ENCODE measurements around the gene GLB1L2.

DNA sequence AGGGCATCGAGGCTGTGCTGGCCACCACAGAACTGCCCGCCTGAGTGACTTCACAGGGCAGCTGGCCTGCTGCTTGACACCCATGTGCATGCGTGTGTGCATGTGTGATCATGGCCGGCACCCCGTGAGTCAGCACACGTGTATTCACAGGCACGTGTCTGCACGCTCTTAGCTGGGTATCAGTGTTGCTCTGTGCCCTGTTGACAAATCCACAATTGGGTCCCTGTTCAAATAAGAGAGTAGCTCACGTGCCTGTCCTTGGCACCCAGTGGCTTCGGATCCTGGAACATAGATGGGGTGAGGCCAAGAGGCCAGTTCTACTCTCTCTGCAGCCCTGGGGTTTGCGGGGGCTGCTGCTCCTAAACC, 66.3 kb downstream of the GLB1L2 start:
- TF ChIP-seq, protein P1, sequence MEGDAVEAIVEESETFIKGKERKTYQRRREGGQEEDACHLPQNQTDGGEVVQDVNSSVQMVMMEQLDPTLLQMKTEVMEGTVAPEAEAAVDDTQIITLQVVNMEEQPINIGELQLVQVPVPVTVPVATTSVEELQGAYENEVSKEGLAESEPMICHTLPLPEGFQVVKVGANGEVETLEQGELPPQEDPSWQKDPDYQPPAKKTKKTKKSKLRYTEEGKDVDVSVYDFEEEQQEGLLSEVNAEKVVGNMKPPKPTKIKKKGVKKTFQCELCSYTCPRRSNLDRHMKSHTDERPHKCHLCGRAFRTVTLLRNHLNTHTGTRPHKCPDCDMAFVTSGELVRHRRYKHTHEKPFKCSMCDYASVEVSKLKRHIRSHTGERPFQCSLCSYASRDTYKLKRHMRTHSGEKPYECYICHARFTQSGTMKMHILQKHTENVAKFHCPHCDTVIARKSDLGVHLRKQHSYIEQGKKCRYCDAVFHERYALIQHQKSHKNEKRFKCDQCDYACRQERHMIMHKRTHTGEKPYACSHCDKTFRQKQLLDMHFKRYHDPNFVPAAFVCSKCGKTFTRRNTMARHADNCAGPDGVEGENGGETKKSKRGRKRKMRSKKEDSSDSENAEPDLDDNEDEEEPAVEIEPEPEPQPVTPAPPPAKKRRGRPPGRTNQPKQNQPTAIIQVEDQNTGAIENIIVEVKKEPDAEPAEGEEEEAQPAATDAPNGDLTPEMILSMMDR (conservative IDR thresholded peaks at IDR 0.05; ENCODE audit: low read length): no peak
- TF ChIP-seq EZH2phosphoT487 (IDR thresholded peaks at IDR 0.05; ENCODE audit: borderline replicate concordance): no peak
